ENCODE results near the gene RAB7B. TPM values are rescaled to one million over a fixed set of nuclear protein-coding genes. Genes with fewer than 3 reads are reported as not detected.
"Not testable (repeated sequence)": the region's sequence is repeated elsewhere in the genome, so short reads cannot be mapped to it uniquely, and the experiment has no call there.

The RAB7B gene
- total RNA-seq, result 0.78 TPM in 2 replicates
- long read RNA-seq, partial matches to known transcripts, result 0 of 8 reads
- long read RNA-seq, other reads (novel, unspliced or antisense), result 3 of 8 reads

- DNase-seq (ENCODE audit: extremely low spot score, unreplicated experiment), result peak; percentile 83
- H3K27me3 Mint-ChIP-seq (ENCODE audit: unreplicated experiment), result peaks cover 2% of the 10 kb centered on the region
- peak within 1 kb of the TSS; percentile 79 for H3K27ac Mint-ChIP-seq (ENCODE audit: unreplicated experiment)
- TF ChIP-seq CTCF (IDR thresholded peaks at IDR 0.05), result no peak
- H3K36me3 Mint-ChIP-seq (ENCODE audit: unreplicated experiment), result no peaks in the 10 kb centered on the region
- peaks cover 40% of the 10 kb centered on the region for H3K4me1 Mint-ChIP-seq (ENCODE audit: unreplicated experiment)
- H3K4me3 Mint-ChIP-seq (ENCODE audit: unreplicated experiment), result peak within 1 kb of the TSS; percentile 11
- no peaks in the 10 kb centered on the region for H3K9me3 Mint-ChIP-seq (ENCODE audit: unreplicated experiment)
Observed at GRCh38 chr1:206002871-206003801, at the start of gene RAB7B. TSS of gene RAB7B (minus strand) at chr1:206003395. CDS start at chr1:205994135, 9,260 bp downstream.

GRCh38 chr1:206052231-206052865, 49.2 kb upstream of the RAB7B start:
- H3K27me3 Mint-ChIP-seq (ENCODE audit: unreplicated experiment), result peaks cover 42% of the 10 kb centered on the region
- not testable (repeated sequence) for H3K9me3 Mint-ChIP-seq (ENCODE audit: unreplicated experiment); H3K4me3 Mint-ChIP-seq (ENCODE audit: unreplicated experiment); H3K4me1 Mint-ChIP-seq (ENCODE audit: unreplicated experiment); H3K36me3 Mint-ChIP-seq (ENCODE audit: unreplicated experiment); DNase-seq (ENCODE audit: extremely low spot score, unreplicated experiment); H3K27ac Mint-ChIP-seq (ENCODE audit: unreplicated experiment)

- no peaks in the 10 kb centered on the region for H3K36me3 Mint-ChIP-seq (ENCODE audit: unreplicated experiment)
- no peaks in the 10 kb centered on the region for H3K4me1 Mint-ChIP-seq (ENCODE audit: unreplicated experiment)
- H3K9me3 Mint-ChIP-seq (ENCODE audit: unreplicated experiment), result no peaks in the 10 kb centered on the region
- TF ChIP-seq CTCF (IDR thresholded peaks at IDR 0.05), result no peak
- no peak overlapping the region for H3K4me3 Mint-ChIP-seq (ENCODE audit: unreplicated experiment)
- H3K27me3 Mint-ChIP-seq (ENCODE audit: unreplicated experiment), result peaks cover 37% of the 10 kb centered on the region
- no peak for DNase-seq (ENCODE audit: extremely low spot score, unreplicated experiment)
- no peak overlapping the region for H3K27ac Mint-ChIP-seq (ENCODE audit: unreplicated experiment)
Observed at GRCh38 chr1:206050655-206051235, 47.5 kb upstream of the RAB7B start.

GRCh38 chr1:206049919-206050600, 46.9 kb upstream of the RAB7B start:
- no peak overlapping the region for H3K27ac Mint-ChIP-seq (ENCODE audit: unreplicated experiment)
- no peak for DNase-seq (ENCODE audit: extremely low spot score, unreplicated experiment)
- H3K36me3 Mint-ChIP-seq (ENCODE audit: unreplicated experiment), result no peaks in the 10 kb centered on the region
- H3K4me1 Mint-ChIP-seq (ENCODE audit: unreplicated experiment), result no peaks in the 10 kb centered on the region
- H3K9me3 Mint-ChIP-seq (ENCODE audit: unreplicated experiment), result no peaks in the 10 kb centered on the region
- no peak for TF ChIP-seq CTCF (IDR thresholded peaks at IDR 0.05)
- peaks cover 33% of the 10 kb centered on the region for H3K27me3 Mint-ChIP-seq (ENCODE audit: unreplicated experiment)
- no peak overlapping the region for H3K4me3 Mint-ChIP-seq (ENCODE audit: unreplicated experiment)

- no peak for DNase-seq (ENCODE audit: extremely low spot score, unreplicated experiment)
- H3K4me3 Mint-ChIP-seq (ENCODE audit: unreplicated experiment), result no peak overlapping the region
- TF ChIP-seq CTCF (IDR thresholded peaks at IDR 0.05), result no peak
- H3K4me1 Mint-ChIP-seq (ENCODE audit: unreplicated experiment), result no peaks in the 10 kb centered on the region
- no peaks in the 10 kb centered on the region for H3K36me3 Mint-ChIP-seq (ENCODE audit: unreplicated experiment)
- H3K9me3 Mint-ChIP-seq (ENCODE audit: unreplicated experiment), result no peaks in the 10 kb centered on the region
- H3K27me3 Mint-ChIP-seq (ENCODE audit: unreplicated experiment), result peaks cover 32% of the 10 kb centered on the region
- no peak overlapping the region for H3K27ac Mint-ChIP-seq (ENCODE audit: unreplicated experiment)
Observed at GRCh38 chr1:206049293-206049692, 46.1 kb upstream of the RAB7B start.
